Fibroblast of skin of right biceps (primary cell): ENCODE results near the gene SELENOI.

ENCODE experiments used
- DNase-seq: peaks from one replicate; pipeline ENCODE4 v3.0.0-alpha.2; 2013

Gene SELENOI

DNA sequence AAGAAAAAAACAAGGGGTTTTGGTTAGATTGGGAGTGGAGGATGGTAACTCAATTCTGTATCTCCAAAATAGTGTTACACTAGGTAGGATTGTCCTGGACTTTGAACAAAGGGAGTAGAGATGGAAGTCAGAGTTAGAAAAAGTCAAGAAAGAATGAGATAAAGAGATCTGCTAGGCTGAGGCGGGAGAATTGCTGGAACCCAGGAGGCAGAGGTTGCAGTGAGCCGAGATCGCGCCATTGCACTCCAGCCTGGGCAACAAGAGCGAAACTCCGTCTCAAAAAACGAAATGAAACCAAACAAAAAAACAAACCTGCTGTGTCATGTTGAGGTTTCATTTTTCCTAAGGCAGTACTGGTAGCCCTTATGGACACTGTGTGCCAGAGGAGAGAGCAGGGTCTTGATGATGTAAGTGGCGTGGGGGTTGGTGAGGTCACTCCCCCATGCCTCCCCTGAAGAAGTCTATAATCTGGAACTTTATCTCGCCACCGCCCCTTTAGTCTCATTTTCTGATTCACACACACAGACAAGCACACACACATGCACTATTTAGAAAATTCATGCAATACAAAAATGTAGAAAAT lies 66.2 kb downstream of the SELENOI start:
- DNase-seq = no peak

DNA sequence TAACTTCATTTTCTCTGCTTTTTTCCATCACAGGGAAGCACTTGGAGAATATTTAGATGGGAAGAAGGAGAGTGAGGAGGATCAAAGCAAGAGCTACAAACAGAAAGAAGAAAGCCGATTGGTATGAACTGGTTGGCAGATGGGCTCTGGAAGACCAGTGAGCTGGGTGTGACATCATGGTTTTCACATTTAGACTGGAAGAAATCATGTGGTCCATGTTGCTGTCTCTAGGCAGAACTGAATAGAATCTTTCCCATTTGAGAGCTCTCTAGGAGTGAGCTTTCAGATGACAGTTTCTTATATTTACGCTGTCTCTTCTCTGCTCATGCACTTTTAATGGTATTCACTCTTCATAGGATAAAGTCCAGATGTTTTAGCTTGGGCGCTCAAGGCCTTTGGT lies 68.4 kb downstream of the SELENOI start:
- DNase-seq = no peak

DNA sequence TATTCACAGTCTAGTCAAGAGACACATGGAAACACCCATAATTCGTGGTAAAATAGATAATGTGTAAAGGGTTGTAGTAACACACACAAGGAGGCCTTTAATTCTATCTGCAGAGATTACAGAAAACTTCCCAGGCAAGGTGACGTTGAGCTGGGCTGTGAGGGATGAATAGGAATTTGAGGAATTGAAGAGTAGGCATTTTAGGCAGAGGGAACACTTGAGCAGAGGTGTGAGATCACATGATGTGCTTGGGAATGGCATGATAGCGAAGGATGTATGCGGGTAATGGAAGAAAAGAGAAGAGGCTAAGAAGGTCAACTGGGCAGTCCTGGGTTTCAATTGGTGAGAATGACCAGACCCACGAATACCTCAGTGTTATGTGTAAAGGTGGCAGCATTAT lies 76.0 kb downstream of the SELENOI start:
- DNase-seq = no peak

DNA sequence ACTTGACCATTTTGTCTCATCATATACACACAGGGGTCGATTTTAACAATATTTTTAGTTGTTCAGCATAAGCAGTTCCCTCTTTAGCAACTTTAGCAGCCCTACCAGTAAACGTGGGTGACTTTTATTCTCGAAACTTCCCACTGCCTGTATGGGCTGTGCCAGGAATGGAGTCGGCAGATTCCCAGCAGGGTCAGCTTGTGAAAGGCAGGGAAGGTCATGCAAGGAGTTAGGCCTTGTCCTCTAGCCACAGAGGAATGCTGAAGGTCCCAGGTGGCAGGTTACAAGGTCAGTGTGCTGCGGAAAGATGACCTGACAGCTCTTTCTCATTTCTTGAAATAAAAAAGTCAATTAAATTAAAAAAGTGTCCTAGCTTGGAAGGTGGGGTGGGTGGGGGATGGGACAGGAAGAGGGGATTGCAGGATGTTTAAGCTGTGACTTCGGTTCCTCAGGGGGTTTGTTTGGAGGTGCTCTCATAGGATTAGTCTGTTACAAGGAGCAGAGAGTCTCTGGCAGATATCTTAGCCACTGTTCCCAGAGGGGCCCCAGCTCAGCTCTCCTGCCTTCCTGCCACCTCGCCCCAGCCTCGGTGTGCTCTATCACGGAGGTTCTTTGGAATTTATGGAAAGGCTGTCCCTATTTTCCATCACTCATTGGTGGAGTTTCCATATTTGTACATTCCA lies 77.1 kb downstream of the SELENOI start:
- DNase-seq = no peak

DNA sequence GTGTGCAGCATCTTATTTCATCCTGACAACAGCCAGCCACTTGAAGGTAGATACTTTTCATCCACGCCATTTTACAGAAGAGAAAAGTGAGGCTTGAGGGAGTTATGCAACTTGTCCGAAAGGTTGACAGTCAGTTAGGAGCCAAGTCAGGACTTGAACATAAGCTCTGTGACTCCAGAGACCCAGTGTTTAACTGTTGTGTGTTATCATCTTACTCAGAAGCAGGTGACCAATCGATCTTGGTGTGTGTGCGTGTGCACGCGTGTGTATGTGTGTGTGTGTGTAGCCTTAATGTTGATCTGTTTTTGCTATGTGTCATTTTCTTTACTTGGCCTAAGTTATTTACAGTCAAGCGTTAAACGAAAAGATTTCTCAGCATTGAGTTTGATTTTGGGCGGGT lies 77.8 kb downstream of the SELENOI start:
- DNase-seq = no peak

DNA sequence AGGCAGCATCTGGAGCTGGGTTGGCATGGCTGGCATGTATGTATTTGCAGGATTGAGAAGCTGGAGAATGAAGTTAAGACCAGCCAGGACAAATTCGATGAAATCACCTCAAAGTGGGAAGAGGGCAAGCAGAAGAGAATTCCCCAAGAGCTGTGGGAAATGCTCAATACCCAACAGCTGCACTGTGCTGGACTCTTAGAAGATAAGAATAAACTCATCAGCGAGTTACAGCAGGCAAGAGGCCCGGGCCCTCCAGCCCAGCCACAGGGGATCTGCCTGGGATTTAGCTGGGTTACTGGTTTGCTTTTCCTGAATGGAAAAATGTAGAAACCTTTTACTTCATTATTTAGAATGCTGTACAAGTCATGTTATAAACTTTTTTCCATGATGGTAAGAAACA lies 78.3 kb downstream of the SELENOI start:
- DNase-seq = no peak

DNA sequence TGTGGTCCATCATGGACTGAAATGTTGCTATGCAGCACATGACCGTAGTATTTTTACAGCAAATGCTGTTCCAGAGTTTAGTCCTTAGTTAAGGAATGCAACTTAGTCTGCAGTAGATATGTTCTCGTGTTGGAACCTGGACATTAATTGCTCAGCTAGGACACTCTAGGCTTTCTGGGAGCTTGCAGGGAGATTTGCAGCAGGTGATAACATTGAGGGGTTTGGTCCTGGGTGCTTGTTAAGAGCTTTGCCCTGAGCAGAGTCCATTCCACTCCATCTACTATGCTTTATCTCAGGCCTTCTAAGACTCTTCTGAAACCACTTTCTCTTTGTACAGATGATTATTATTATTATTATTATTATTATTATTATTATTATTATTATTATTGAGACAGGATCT lies 82.9 kb downstream of the SELENOI start:
- no peak for DNase-seq

DNA sequence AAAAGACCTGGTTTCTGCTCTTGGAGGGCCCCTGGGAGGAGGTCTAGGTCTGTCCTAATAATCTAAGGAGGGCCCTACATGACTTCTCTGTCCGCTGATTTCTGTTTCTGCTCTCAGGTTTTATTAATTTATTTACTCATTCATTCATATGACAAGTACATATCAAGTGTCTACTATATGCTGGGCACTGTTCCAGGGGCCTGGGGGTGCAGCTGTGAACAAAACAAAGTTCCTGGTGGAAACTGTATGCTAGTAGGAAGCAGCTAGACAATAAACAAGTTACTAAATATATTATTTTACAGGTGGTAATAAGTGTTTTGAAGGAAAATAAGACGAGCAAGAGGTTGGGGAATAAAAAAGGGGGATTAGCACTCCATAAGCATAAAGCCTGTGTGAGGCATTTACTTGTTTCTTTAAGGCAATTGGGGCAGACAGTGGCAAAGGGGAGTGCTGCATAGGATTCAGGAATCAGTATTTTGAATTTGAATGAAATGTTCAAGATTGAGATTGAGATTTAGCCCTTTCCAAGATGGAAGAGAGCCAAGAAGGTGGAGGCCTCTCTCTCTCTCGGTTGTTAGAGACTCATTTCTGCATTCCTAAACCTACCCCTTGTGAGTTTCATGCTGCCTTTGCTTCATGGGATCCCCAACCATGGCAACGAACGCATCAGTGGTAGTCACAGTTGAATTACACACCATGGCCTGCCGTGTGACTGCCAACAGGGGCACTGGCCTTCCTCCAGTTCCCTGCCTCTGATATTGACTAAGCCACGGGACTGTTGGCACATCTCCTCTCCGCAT lies 84.0 kb downstream of the SELENOI start:
- DNase-seq = peak; percentile 19

DNA sequence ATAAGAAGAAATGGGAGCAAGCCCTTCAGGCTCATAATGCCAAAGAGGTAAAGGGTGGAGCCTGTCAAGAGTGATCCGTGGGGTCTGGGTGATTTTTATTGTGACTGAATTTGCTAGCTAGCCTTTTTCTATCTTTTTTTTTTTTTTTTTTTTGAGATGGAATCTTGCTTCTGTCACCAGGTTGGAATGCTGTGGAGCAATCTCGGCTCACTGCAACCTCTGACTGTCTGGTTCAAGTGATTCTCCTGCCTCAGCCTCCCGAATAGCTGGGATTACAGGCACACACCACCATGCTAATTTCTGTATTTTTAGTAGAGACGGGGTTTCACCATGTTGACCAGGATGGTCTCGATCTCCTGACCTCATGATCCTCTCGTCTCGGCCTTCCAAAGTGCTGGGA lies 84.9 kb downstream of the SELENOI start:
- peak; percentile 13 for DNase-seq

DNA sequence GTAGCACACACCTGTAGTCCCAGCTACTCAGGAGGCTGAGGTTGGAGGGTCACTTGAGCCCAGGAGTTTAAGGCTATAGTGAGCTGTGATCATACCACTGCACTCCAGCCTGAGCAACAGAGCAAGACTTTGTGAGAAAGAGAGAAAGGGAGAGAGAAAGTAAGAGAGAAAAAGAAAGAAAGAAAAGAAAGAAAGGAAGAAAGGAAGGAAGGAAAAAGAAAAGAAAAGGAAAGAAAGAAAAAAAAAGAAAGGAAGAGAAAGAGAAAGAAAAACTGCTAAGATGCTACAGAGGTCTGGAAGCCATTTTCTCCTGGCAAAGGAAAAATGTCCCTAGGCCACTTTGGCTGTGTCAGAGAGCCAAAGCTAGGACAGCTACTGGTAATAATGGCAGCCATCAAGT lies 86.4 kb downstream of the SELENOI start:
- DNase-seq = no peak

DNA sequence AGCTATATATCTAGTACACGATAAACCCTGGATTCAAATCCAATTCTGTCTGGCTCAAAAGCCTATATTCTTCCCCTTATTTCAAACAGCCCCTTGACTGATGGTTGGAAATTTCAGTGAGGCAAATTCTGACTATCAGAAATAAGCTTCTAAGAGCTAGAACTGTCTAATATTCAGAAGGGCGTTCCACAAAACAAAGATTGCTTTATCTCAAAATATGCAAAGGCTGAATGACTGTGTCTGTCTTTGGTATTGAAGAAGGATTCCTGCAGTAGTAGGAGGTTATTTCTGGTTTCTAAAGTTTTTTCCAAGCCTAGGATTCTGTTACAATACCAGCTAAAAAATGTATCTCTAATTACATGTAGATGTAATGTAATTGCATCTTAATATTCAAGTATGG lies 86.9 kb downstream of the SELENOI start:
- DNase-seq = no peak

DNA sequence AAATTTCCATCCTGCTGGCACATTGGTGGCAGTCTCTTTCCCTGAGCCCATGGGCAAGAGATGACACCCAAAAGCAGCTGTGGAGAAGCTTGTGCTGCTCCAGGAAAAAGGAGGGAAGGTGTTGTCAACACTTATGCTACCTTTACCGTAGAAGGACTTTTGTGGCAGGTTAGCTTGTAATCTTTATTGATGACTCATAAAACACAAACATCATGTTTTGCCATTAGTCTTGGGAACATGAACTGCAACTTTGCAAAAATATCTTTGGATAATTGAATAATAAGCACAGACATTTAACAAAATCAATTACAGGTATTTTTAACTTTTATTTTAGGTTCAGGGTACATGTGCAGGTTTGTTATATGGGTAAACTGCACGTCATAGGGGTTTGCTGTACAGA lies 89.2 kb downstream of the SELENOI start:
- DNase-seq = no peak

DNA sequence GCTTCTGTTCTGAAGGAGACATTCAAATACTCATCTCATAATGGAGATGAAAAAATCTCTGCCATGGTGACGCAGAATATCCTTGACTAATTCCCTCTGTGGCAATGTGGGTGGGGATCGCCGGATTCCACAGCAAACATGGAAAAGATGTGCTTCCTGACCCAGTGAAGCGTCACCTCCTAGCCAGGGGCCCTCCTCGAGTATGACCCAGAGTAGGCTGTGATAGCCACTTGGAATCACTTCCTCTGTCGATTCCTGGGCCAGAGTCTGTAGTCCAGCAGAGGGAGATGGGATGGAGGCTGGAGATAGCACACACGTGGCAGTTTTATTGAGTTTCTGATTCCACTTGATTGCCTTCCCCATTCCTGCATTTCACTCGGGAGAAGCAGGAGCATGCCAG lies 92.6 kb downstream of the SELENOI start:
- DNase-seq = peak; percentile 72

DNA sequence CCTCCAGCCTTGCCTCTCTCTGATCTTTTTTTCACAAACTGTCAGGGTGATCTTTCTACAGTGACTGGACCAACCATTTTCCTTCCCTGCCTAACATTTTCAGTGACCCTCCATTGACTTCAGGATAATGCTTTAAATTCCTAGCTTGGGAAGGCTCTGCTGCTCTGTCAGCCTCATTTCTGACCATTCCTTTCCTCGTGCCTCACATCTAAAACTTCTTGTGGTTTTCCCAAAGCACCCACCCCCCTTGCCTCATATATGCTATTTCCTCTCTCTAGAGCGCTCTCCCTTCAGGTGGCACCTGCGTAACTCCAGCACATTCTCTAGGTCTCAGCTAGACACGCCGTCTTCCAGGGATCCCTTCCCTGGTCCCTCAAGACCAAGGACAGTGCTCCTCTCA lies 93.0 kb downstream of the SELENOI start:
- DNase-seq = peak; percentile 54

DNA sequence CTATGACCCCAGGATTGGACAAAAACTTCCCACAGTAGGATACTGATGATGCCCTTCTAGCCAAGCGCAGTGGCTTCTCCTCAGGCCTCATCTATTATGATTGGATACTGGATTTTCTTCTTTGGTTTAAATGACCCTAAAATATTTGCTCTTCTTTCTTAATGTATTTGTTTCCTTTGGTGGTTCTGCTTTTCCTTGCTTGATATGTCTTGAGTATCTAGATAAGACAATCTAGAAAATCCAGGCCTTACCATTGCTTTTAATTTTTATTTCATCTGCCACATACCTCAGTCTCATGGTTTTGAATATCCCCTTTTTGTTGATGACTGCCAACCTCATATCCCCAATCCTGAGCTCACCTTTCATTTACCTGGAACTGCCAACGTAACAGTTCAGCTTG lies 96.4 kb downstream of the SELENOI start:
- DNase-seq = no peak

DNA sequence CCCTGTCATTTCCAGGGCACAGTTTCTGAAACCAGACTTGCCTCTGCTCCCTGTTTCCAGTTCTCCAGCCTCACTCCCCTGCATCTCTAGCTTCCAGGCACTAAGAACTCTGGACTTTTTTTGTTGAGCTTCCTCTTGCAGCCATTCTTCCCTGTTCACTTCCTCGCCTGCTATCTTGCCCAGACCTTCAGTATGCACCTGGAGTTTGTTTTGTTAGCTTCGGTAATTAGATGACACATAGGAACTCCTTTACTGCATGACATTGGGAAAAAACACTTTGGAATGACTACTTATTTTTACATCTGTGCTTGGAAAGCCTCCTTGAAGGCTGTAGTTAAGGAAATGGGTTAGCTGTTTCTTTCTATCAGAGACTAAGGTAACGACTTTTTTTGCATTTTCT lies 96.8 kb downstream of the SELENOI start:
- DNase-seq = no peak

DNA sequence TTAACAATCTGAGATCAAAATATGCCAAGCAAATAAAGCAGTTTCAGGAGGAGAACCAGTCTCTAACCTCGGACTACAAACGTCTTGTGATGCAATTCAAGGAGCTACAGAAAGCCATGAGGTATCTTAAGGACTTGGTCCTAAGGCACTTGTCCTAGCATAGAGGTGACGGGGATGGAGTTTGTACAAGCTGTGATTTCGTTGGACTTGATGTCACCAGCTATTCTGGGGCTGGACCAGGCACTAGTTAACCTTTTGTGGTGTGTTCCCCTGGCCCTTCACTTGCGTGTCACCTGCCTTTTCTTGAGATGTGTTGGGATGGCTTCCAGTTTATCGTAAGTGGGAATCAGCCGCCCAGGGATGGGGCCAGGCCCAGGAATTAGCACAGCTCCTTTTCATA lies 98.3 kb downstream of the SELENOI start:
- no peak for DNase-seq
